Body of pancreas (tissue), 4 donors: ENCODE measurements around the gene ZDHHC24. TPM values are rescaled to one million over a fixed set of nuclear protein-coding genes. Genes with fewer than 3 reads are reported as not detected.
A peak's percentile ranks its signal among the peaks of the same experiment; 100 is the strongest.

Experiments used
- ATAC-seq: fragments of 150-250 bp; one replicate; pipeline ENCODE4 v1.9.1; 2016
- DNase-seq, 4 donors: peaks; one replicate each; pipeline ENCODE4 v3.0.0-alpha.2; 2019
- H3K27ac ChIP-seq, 4 donors: fragments of 200-600 bp; sonication (generic); 1 replicate in 3 of 4; 2 replicates in 1 of 4; pipeline versions ENCODE4 v1.5.1 to v1.6.1; 2016 to 2019; ENCODE audit warnings: mild to moderate bottlenecking in 1 of 4, mixed read lengths in 1 of 4, moderate library complexity in 1 of 4
- H3K27me3 ChIP-seq, 2 donors: fragments of 200-600 bp; sonication (generic); one replicate each; pipeline ENCODE4 v1.6.0; 2016; ENCODE audit warnings: mild to moderate bottlenecking in 1 of 2
- H3K36me3 ChIP-seq, 2 donors: fragments of 200-600 bp; sonication (generic); replicated peaks in 1 of 2; 2 replicates each; pipeline ENCODE4 v1.5.1; 2016; ENCODE audit warnings: low read depth in 2 of 2; ENCODE audit not compliant: insufficient read depth in 1 of 2
- H3K4me1 ChIP-seq: fragments of 200-600 bp; sonication (generic); one replicate; pipeline ENCODE4 v1.6.0; 2016
- H3K4me3 ChIP-seq, 2 donors: fragments of 200-600 bp; sonication (generic); 1 replicate in 1 of 2; 2 replicates in 1 of 2; pipeline ENCODE4 v1.5.1; 2016 to 2019
- H3K9me3 ChIP-seq, 3 donors: fragments of 200-600 bp; sonication (generic); 1 replicate in 2 of 3; 2 replicates in 1 of 3; pipeline ENCODE4 v1.5.1; 2016
- POLR2A ChIP-seq, 3 donors: fragments of 450-650 bp; IDR thresholded peaks; one replicate each; pipeline ENCODE4 v1.6.1; 2016; ENCODE audit warnings: antibody characterized with exemption in 3 of 3, mild to moderate bottlenecking in 2 of 3
- WGBS, 2 donors: methylation state at CpG; one replicate each; pipeline ENCODE4 v1.1.5; 2017; 5-methylcytosine and 5-hydroxymethylcytosine counted together
- intact Hi-C: fragments of 100-400 bp; cut with DNase I; formaldehyde crosslinking; loops from one replicate; pipeline ENCODE4 v1.15.1; 2023
- total RNA-seq, 2 donors: library from RNA; depleted of rRNA; stranded (reverse); fragments of >200 nt; gene quantifications; one replicate each; pipeline ENCODE4 v1.1.0, GENCODE V29; 2016
- TF ChIP-seq, protein P1 (sequence below), 7 experiments: fragments of 450-650 bp in 4 of 7; fragments of 200-600 bp in 3 of 7; sonication (generic) in 3 of 7; IDR thresholded peaks; one replicate each; pipeline ENCODE4 v1.5.1; 2016 to 2019; ENCODE audit warnings: antibody characterized with exemption in 7 of 7

ZDHHC24 gene
- total RNA-seq, 2 donors from 2014 or later: 15.8 to 22.3 TPM

DNA sequence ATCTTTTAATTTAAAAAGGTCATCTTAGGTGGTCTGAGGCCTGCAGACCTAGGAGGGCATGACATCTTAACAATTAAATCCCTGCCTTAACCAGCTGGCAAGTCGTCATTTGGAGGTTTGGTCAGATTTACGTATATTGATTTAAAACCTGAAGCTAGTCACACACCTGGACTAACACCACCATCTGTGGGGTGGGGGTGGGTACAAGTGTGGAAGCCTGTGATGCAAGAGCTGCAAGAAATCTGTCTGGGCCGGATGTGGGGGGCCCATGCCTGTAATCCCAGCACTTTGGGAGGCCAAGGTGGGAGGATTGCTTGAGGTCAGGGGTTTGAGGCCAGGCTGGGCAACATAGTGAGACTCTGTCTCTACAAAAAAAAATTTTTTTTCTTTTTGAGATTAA is 35.4 kb upstream of the ZDHHC24 start:
- intact Hi-C loops: no loop called here
- H3K4me1 ChIP-seq: peaks cover 5% of the 10 kb centered on the region

DNA sequence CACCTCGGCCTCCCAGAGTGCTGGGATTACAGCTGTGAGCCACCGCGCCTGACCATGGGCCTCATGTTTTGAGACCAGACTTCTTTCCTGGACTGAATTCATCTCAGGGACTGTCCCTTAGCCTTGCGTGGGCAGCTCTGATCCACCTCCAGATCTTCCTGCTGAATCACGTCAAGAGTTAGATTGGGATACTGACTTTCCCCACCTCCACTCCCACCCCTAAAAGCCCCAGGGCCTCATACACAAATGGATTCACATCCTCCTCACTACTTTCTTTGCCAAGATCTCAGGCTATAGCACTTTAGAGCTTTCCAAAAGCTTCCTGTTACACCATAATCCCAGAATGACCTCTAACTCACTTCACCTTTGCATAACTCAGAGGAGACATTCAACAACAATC is 35.0 kb upstream of the ZDHHC24 start:
- Histone ChIP-seq H3K9me3 (no peaks in the 10 kb centered on the region), H3K4me1 (peaks cover 5% of the 10 kb centered on the region), H3K27ac (no peak overlapping the region), H3K4me3 (no peak overlapping the region), H3K36me3 (no peaks in the 10 kb centered on the region), H3K27me3 (no peaks in the 10 kb centered on the region)
- peak in 1 of 4 donors; percentile 16 for DNase-seq
- intact Hi-C loops: no loop called here
- TF ChIP-seq POLR2A (IDR thresholded peaks at IDR 0.05): no peak
- TF ChIP-seq, protein P1, sequence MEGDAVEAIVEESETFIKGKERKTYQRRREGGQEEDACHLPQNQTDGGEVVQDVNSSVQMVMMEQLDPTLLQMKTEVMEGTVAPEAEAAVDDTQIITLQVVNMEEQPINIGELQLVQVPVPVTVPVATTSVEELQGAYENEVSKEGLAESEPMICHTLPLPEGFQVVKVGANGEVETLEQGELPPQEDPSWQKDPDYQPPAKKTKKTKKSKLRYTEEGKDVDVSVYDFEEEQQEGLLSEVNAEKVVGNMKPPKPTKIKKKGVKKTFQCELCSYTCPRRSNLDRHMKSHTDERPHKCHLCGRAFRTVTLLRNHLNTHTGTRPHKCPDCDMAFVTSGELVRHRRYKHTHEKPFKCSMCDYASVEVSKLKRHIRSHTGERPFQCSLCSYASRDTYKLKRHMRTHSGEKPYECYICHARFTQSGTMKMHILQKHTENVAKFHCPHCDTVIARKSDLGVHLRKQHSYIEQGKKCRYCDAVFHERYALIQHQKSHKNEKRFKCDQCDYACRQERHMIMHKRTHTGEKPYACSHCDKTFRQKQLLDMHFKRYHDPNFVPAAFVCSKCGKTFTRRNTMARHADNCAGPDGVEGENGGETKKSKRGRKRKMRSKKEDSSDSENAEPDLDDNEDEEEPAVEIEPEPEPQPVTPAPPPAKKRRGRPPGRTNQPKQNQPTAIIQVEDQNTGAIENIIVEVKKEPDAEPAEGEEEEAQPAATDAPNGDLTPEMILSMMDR (IDR thresholded peaks at IDR 0.05): no peak
- no peak for ATAC-seq
- WGBS, 2 donors: 78 to 85% methylated on average over 5 of the region's 5 CpGs

More for the DNA sequence above, 35.4 kb upstream of the ZDHHC24 start:
- no peak for DNase-seq
- TF ChIP-seq, protein P1 (IDR thresholded peaks at IDR 0.05): no peak
- no peak for TF ChIP-seq POLR2A (IDR thresholded peaks at IDR 0.05)
- Histone ChIP-seq H3K27ac (no peak overlapping the region), H3K4me3 (no peak overlapping the region), H3K9me3 (no peaks in the 10 kb centered on the region), H3K36me3 (no peaks in the 10 kb centered on the region), H3K27me3 (no peaks in the 10 kb centered on the region)
- WGBS, 2 donors: 56 to 63% methylated on average over 2 to 3 of the region's 3 CpGs
- ATAC-seq: no peak

DNA sequence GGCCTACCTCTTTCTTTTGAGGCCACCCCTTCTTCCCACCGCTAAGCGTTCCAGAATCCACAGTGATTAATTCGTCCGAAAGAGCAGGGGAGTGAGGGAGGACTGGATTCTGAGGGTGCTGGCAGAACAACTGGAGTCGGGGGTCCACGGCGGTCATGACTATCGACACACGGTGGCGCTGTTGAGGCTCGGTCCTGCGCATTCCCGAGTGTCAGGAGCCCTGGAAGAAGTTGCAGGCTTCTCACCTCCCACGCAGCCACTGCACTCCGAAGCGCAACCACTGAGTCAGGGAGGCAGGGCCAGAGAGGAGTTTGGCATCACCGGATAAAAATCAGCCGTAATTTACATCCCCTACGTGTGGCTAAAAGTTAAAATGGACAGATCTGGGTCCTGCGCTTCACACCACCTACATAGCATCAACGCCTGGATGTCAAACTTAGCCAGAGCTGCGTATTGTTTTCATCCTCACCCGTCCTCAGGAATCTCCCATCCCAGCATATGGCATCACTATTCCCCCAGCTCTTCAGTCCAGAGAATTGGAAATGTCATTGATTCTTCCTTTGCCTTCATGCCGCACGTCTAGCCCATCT is 33.3 kb upstream of the ZDHHC24 start:
- no peak overlapping the region for H3K4me3 ChIP-seq
- DNase-seq (peak; percentile 74 to 84 (median 80)), ATAC-seq (peak; percentile 85)
- no peaks in the 10 kb centered on the region for H3K36me3 ChIP-seq
- peaks cover 5% of the 10 kb centered on the region for H3K4me1 ChIP-seq
- H3K27me3 ChIP-seq: no peaks in the 10 kb centered on the region
- H3K27ac ChIP-seq: no peak overlapping the region
- TF ChIP-seq, protein P1 (IDR thresholded peaks at IDR 0.05): peak; percentile 67 to 88 (median 80)
- TF ChIP-seq POLR2A (IDR thresholded peaks at IDR 0.05): no peak
- no peaks in the 10 kb centered on the region for H3K9me3 ChIP-seq
- intact Hi-C loops: no loop called here
- WGBS, 2 donors: 16 to 17% methylated on average over 24 to 25 of the region's 25 CpGs

DNA sequence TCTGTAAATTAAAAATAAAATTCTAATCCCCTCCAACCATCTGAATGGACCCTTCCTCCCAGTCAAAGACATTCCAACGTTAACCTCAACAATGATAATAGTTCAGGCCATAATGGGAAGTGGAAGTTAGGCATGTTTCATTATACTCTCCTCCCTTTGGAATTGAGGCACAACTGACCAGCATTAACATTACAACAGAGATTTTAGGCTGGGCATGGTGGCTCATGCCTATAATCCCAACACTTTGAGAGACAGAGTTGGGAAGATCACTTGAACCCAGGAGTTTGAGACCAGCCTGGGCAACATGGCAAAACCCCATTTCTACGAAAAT is 25.0 kb upstream of the ZDHHC24 start:
- no peak for TF ChIP-seq POLR2A (IDR thresholded peaks at IDR 0.05)
- TF ChIP-seq, protein P1 (IDR thresholded peaks at IDR 0.05): no peak
- no peaks in the 10 kb centered on the region for H3K9me3 ChIP-seq
- H3K27ac ChIP-seq: no peak overlapping the region
- no peak for DNase-seq
- no peaks in the 10 kb centered on the region for H3K36me3 ChIP-seq
- no peaks in the 10 kb centered on the region for H3K27me3 ChIP-seq
- no peak overlapping the region for H3K4me3 ChIP-seq
- 45 to 49% methylated on average over 2 of the region's 2 CpGs for WGBS, 2 donors
- ATAC-seq: no peak
- intact Hi-C loops: loop anchor here (5.0 kb wide), 1 partner anchor 111 kb away; no protein-coding TSS in a partner anchor
- peaks cover 15% of the 10 kb centered on the region for H3K4me1 ChIP-seq
